Neural cell (in vitro differentiated cells): Measurements from ENCODE around the gene SNX24. TPM values are rescaled to one million over a fixed set of nuclear protein-coding genes. Genes with fewer than 3 reads are reported as not detected.

Experiments
- H2AFZ ChIP-seq: fragments of 200-600, 300-800 bp; sonication (generic), shearing (Covaris generic); 2 replicates; pipeline ENCODE4 v1.6.0; 2014; ENCODE audit warnings: low read depth, mild to moderate bottlenecking, antibody characterized with exemption, low read length, moderate library complexity
- H3F3A ChIP-seq: fragments of 200-600 bp; shearing (Covaris generic); 2 replicates; pipeline ENCODE4 v1.6.1; 2016; ENCODE audit warnings: mild to moderate bottlenecking, moderate library complexity, mixed read lengths, antibody characterized with exemption, low read length; ENCODE audit not compliant: insufficient read depth, poor library complexity, severe bottlenecking
- H3K27ac ChIP-seq: fragments of 200-600, 300-800 bp; sonication (generic), shearing (Covaris generic); 2 replicates; pipeline ENCODE4 v1.5.1; 2014; ENCODE audit warnings: mild to moderate bottlenecking, low read length, moderate library complexity
- H3K27me3 ChIP-seq: fragments of 300-800, 200-600 bp; sonication (generic), shearing (Covaris generic); 2 replicates; pipeline ENCODE4 v1.6.0; 2014; ENCODE audit warnings: mild to moderate bottlenecking, low read depth, low read length, moderate library complexity; ENCODE audit not compliant: insufficient read depth
- H3K36me3 ChIP-seq: fragments of 300-800, 200-600 bp; sonication (generic), shearing (Covaris generic); 2 replicates; pipeline ENCODE4 v1.5.1; 2014; ENCODE audit warnings: mild to moderate bottlenecking, antibody characterized with exemption, low read length, moderate library complexity; ENCODE audit not compliant: insufficient read depth
- H3K4me2 ChIP-seq: fragments of 300-800, 200-600 bp; sonication (generic), shearing (Covaris generic); 2 replicates; pipeline ENCODE4 v1.6.0; 2014; ENCODE audit warnings: mild to moderate bottlenecking, low read length
- H3K4me3 ChIP-seq: fragments of 300-800, 200-600 bp; sonication (generic), shearing (Covaris generic); 2 replicates; pipeline ENCODE4 v1.5.1; 2014; ENCODE audit warnings: mild to moderate bottlenecking, low read length, moderate library complexity
- H3K79me2 ChIP-seq: fragments of 200-600 bp; shearing (Covaris generic); replicated peaks from 2 replicates; pipeline ENCODE4 v1.6.0; 2014; ENCODE audit warnings: mild to moderate bottlenecking, low read length, moderate library complexity; ENCODE audit not compliant: insufficient read depth
- H3K9ac ChIP-seq: fragments of 300-800, 200-600 bp; sonication (generic), shearing (Covaris generic); 2 replicates; pipeline ENCODE4 v1.6.1; 2016; ENCODE audit warnings: mild to moderate bottlenecking, low read length, mixed read lengths
- H3K9me2 ChIP-seq: fragments of 200-600 bp; shearing (Covaris generic); 2 replicates; pipeline ENCODE4 v1.6.1; 2016; ENCODE audit warnings: mild to moderate bottlenecking, low read length, mixed read lengths; ENCODE audit not compliant: insufficient read depth
- H3K9me3 ChIP-seq: fragments of 200-600, 300-800 bp; sonication (generic), shearing (Covaris generic); 2 replicates; pipeline ENCODE4 v1.6.1; 2016; ENCODE audit warnings: mild to moderate bottlenecking, mixed run types, low read length, moderate library complexity, mixed read lengths
- H4K20me1 ChIP-seq: fragments of 200-600 bp; shearing (Covaris generic); 2 replicates; pipeline ENCODE4 v1.6.1; 2016; ENCODE audit warnings: mild to moderate bottlenecking, mixed run types; ENCODE audit not compliant: insufficient read depth
- EP300 ChIP-seq: fragments of 450-650 bp; conservative IDR thresholded peaks from 2 replicates; pipeline ENCODE4 v1.6.1; 2014; ENCODE audit warnings: antibody characterized with exemption, mild to moderate bottlenecking, moderate library complexity; ENCODE audit not compliant: poor library complexity, severe bottlenecking
- EZH2 ChIP-seq: fragments of 200-600, 300-800 bp; shearing (Covaris generic), sonication (generic); IDR thresholded peaks from 2 replicates; pipeline ENCODE4 v1.6.1; 2014; ENCODE audit warnings: antibody characterized with exemption, low read length, borderline replicate concordance, mild to moderate bottlenecking; ENCODE audit not compliant: insufficient read depth, poor library complexity, severe bottlenecking
- MXI1 ChIP-seq: fragments of 450-650 bp; conservative IDR thresholded peaks from 2 replicates; pipeline ENCODE4 v1.6.1; 2014; ENCODE audit warnings: antibody characterized with exemption, mild to moderate bottlenecking; ENCODE audit not compliant: poor library complexity, severe bottlenecking
- SMC3 ChIP-seq: fragments of 450-650 bp; conservative IDR thresholded peaks from 2 replicates; pipeline ENCODE4 v1.6.1; 2014; ENCODE audit warnings: antibody characterized with exemption, mild to moderate bottlenecking, moderate library complexity; ENCODE audit not compliant: poor library complexity
- TAF1 ChIP-seq: IDR thresholded peaks from 2 replicates; pipeline ENCODE4 v1.6.1; 2012; ENCODE audit warnings: low read depth
- polyA plus RNA-seq: library from polyadenylated mRNA; depleted of rRNA; stranded (reverse); fragments of >200 nt; gene quantifications from 2 replicates; pipeline ENCODE4 v1.2.3, GENCODE V29; 2014
- TF ChIP-seq, protein P1 (sequence below): fragments of 450-650 bp; IDR thresholded peaks from 2 replicates; pipeline ENCODE4 v1.5.1; 2014; ENCODE audit warnings: antibody characterized with exemption, mild to moderate bottlenecking, moderate library complexity; ENCODE audit not compliant: poor library complexity, severe bottlenecking
- TF ChIP-seq, protein P2 (sequence below): IDR thresholded peaks from 2 replicates; pipeline ENCODE4 v1.6.1; 2012; ENCODE audit warnings: borderline replicate concordance

Gene SNX24
- polyA plus RNA-seq, 1 donor from 2014 or later, result 12.8 TPM

DNA sequence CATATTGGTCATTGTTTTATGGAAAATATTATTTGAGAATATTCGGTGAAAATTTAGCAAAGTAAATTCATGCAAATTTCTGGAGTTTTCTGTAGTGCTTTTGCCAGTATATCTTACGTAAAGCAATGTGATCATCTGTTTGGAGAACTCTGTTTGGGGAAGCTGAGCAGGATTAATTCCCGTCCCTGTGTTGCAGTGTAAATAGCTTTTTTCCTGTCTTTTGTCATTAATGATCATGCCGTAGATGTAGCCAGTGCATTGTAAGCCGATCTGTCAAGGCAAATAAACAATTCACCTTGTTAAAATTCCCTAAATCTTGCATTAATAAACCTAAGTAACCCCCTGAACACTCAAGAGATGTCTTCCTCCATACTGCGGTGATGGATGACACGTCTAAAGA is 151.9 kb downstream of the SNX24 start:
- no peaks in the 10 kb centered on the region for H3K36me3 ChIP-seq
- H3K9ac ChIP-seq, result no peak overlapping the region
- H4K20me1 ChIP-seq, result no peaks in the 10 kb centered on the region
- no peak for TF ChIP-seq TAF1
- TF ChIP-seq SMC3, result no peak
- TF ChIP-seq EZH2, result no peak
- TF ChIP-seq EP300, result no peak
- no peak for TF ChIP-seq MXI1
- TF ChIP-seq, protein P1, sequence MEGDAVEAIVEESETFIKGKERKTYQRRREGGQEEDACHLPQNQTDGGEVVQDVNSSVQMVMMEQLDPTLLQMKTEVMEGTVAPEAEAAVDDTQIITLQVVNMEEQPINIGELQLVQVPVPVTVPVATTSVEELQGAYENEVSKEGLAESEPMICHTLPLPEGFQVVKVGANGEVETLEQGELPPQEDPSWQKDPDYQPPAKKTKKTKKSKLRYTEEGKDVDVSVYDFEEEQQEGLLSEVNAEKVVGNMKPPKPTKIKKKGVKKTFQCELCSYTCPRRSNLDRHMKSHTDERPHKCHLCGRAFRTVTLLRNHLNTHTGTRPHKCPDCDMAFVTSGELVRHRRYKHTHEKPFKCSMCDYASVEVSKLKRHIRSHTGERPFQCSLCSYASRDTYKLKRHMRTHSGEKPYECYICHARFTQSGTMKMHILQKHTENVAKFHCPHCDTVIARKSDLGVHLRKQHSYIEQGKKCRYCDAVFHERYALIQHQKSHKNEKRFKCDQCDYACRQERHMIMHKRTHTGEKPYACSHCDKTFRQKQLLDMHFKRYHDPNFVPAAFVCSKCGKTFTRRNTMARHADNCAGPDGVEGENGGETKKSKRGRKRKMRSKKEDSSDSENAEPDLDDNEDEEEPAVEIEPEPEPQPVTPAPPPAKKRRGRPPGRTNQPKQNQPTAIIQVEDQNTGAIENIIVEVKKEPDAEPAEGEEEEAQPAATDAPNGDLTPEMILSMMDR, result no peak
- TF ChIP-seq, protein P2, sequence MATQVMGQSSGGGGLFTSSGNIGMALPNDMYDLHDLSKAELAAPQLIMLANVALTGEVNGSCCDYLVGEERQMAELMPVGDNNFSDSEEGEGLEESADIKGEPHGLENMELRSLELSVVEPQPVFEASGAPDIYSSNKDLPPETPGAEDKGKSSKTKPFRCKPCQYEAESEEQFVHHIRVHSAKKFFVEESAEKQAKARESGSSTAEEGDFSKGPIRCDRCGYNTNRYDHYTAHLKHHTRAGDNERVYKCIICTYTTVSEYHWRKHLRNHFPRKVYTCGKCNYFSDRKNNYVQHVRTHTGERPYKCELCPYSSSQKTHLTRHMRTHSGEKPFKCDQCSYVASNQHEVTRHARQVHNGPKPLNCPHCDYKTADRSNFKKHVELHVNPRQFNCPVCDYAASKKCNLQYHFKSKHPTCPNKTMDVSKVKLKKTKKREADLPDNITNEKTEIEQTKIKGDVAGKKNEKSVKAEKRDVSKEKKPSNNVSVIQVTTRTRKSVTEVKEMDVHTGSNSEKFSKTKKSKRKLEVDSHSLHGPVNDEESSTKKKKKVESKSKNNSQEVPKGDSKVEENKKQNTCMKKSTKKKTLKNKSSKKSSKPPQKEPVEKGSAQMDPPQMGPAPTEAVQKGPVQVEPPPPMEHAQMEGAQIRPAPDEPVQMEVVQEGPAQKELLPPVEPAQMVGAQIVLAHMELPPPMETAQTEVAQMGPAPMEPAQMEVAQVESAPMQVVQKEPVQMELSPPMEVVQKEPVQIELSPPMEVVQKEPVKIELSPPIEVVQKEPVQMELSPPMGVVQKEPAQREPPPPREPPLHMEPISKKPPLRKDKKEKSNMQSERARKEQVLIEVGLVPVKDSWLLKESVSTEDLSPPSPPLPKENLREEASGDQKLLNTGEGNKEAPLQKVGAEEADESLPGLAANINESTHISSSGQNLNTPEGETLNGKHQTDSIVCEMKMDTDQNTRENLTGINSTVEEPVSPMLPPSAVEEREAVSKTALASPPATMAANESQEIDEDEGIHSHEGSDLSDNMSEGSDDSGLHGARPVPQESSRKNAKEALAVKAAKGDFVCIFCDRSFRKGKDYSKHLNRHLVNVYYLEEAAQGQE, result no peak
- no peak overlapping the region for H3K4me3 ChIP-seq
- no peaks in the 10 kb centered on the region for H3K9me2 ChIP-seq
- H3K79me2 ChIP-seq, result no peaks in the 10 kb centered on the region
- H3K27me3 ChIP-seq, result no peaks in the 10 kb centered on the region
- no peaks in the 10 kb centered on the region for H3F3A ChIP-seq
- no peaks in the 10 kb centered on the region for H3K9me3 ChIP-seq
- no peak overlapping the region for H2AFZ ChIP-seq
- no peak overlapping the region for H3K4me2 ChIP-seq
- no peak overlapping the region for H3K27ac ChIP-seq

DNA sequence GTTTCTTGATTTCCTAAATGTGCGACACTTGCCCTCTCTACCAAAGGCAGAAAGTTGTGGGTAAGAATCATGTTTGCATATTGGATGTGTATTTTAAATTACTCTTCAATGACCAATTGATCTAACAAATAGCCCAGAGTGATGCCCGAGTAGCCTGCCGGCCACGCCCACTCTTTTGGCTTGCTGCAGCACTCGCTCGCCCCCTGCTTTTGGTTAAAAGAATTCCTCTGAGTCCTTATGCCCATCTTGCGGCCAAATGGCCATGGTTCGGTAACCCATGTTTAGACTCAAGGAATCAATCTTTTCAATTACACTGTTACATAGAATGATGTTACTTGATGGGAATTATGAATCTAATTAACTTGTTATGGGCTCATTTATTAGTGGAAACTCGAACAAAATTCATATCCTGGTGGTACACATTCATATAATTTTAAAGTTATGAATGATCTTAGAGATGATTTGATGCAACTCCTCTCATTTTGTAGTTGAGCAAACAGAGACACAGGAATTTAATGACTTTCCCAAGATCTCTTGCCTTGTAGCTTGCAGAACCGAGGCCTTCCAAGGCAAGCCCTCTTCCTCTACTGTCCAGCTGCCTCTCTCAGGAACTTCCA is 154.6 kb downstream of the SNX24 start:
- no peaks in the 10 kb centered on the region for H3K36me3 ChIP-seq
- no peak overlapping the region for H2AFZ ChIP-seq
- TF ChIP-seq MXI1, result no peak
- TF ChIP-seq, protein P2, result no peak
- TF ChIP-seq EP300, result no peak
- TF ChIP-seq, protein P1, result no peak
- no peak overlapping the region for H3K4me2 ChIP-seq
- no peak overlapping the region for H3K9ac ChIP-seq
- no peak overlapping the region for H3K4me3 ChIP-seq
- H3K27ac ChIP-seq, result no peak overlapping the region
- no peaks in the 10 kb centered on the region for H3K79me2 ChIP-seq
- no peaks in the 10 kb centered on the region for H4K20me1 ChIP-seq
- no peaks in the 10 kb centered on the region for H3F3A ChIP-seq
- no peaks in the 10 kb centered on the region for H3K27me3 ChIP-seq
- no peaks in the 10 kb centered on the region for H3K9me3 ChIP-seq
- H3K9me2 ChIP-seq, result no peaks in the 10 kb centered on the region
